Motor neuron (in vitro differentiated cells): ENCODE results near the gene ATP6V1F. TPM values are rescaled to one million over a fixed set of nuclear protein-coding genes. Genes with fewer than 3 reads are reported as not detected.

Experiments used
- ATAC-seq, 8 experiments: fragments of 200-7000 bp; cut with Tn5 transposase; replicated peaks in 6 of 8; 2 replicates each; pipeline ENCODE4 v1.8.0; 2021; ENCODE audit warnings: mild to moderate bottlenecking in 8 of 8, moderate library complexity in 8 of 8
- H3K27ac ChIP-seq, 2 donors: fragments of 250-450 bp; sonication (Bioruptor Pico); 2 replicates each; pipeline ENCODE4 v1.9.0; 2021; ENCODE audit warnings: antibody characterized with exemption in 2 of 2, mild to moderate bottlenecking in 2 of 2, moderate library complexity in 1 of 2
- H3K4me1 ChIP-seq, 2 donors: fragments of 250-450 bp; sonication (Bioruptor Pico); replicated peaks in 1 of 2; 2 replicates each; pipeline ENCODE4 v1.6.1; 2021; ENCODE audit warnings: antibody characterized with exemption in 2 of 2, mild to moderate bottlenecking in 2 of 2, moderate library complexity in 1 of 2
- H3K4me3 ChIP-seq, 5 donors: fragments of 250-450 bp; sonication (Bioruptor Pico); 2 replicates each; pipeline ENCODE4 v1.9.0; 2021; ENCODE audit warnings: antibody characterized with exemption in 5 of 5, mild to moderate bottlenecking in 5 of 5, moderate library complexity in 4 of 5
- WGBS, 10 experiments: fragments of 450-650 bp; shearing (Covaris generic); methylation state at CpG; one replicate each; pipeline ENCODE4 v1.0.0; 2022; 5-methylcytosine and 5-hydroxymethylcytosine counted together
- in situ Hi-C, 9 experiments: fragments of 400-800 bp; cut with MboI; loops; one replicate each; pipeline ENCODE4 v1.15.0; 2021; ENCODE audit warnings: low sequenced_read_pairs in 9 of 9, low pct_unique_long_range_greater_than_20kb in 2 of 9; ENCODE audit not compliant: unreplicated experiment in 9 of 9
- total RNA-seq, 8 experiments: library from RNA; unstranded; fragments of 300-600 nt; gene quantifications; 2 replicates each; pipeline versions ENCODE4 v1.2.3 to v1.2.4, GENCODE V29; 2022

ATP6V1F gene
- total RNA-seq, 8 experiments from 2014 or later, result 145 to 455 (median 235) TPM

DNA sequence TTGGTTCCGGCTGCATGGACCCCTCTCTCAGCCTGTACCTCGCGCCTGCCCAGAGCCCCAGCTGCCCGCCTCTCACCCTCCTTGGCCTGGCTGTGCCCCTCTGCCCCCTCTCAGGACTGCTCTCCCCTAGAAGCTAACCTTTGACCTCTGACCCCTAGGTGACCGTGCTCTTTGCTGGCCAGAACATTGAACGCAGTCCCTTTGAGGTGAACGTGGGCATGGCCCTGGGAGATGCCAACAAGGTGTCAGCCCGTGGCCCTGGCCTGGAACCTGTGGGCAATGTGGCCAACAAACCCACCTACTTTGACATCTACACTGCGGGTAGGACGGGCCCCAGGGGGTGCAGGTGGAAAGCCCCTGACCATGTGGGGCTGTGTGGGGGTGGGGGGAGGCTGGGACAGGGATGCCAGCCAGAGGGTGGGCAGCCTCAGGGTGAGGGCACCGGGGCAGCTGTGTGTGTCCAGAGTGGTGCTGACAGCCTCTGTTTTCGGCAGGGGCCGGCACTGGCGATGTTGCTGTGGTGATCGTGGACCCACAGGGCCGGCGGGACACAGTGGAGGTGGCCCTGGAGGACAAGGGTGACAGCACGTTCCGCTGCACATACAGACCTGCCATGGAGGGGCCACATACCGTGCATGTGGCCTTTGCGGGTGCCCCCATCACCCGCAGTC lies 24.4 kb upstream of the ATP6V1F start:
- WGBS, 10 experiments, result 88 to 100% (median 100%) methylated on average over 1 to 5 of the region's 22 CpGs; no CpG with 5 or more reads in 6 of the 10 experiments
- ATAC-seq, result no peak
- no peak overlapping the region for H3K4me3 ChIP-seq
- no peak overlapping the region for H3K27ac ChIP-seq
- in situ Hi-C loops, result no loop called here
- H3K4me1 ChIP-seq, result peaks cover 9 to 10% of the 10 kb centered on the region in 2 donors

DNA sequence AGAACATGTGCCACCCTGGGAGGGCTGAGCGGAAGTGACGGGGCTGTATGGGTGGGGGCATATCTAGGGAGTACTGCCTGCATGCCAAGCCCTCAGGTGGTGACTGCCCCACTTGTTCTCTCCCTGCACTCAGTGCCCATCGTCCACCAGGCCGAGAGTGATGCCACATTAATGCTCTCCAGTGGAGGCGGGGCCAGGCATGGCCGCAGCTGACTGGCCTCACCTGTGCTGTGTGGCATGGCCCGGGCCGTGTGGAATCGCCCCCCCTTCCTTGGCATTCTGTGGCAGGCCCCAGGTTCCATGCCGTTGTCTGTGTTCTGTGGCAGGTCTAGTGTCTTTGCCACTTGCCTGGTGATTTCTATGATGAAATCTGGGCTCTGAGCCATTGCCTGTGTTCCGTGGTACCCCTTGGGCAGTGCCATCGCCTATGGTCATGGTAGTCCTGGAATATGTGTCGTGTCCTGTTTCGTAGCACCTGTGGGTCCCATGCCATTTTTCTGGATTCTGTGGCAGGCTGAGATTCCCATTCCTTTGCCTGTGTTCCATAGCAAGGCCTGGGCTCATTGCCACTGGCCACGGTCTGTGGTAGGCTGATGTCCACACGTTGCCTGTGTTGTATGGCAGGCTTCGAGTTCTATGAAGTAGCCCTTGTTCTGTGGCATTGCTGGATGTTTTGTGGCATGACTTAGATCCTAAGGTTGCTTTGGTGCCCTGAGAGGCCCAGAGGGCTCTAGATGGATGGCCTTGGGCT lies 23.5 kb upstream of the ATP6V1F start:
- in situ Hi-C loops, result no loop called here
- Histone ChIP-seq H3K4me1 (peaks cover under 1% of the 10 kb centered on the region in 2 donors), H3K4me3 (no peak overlapping the region), H3K27ac (no peak overlapping the region)
- ATAC-seq, result no peak
- 75 to 100% (median 93%) methylated on average over 4 to 9 of the region's 17 CpGs; no CpG with 5 or more reads in 5 of the 10 experiments for WGBS, 10 experiments

DNA sequence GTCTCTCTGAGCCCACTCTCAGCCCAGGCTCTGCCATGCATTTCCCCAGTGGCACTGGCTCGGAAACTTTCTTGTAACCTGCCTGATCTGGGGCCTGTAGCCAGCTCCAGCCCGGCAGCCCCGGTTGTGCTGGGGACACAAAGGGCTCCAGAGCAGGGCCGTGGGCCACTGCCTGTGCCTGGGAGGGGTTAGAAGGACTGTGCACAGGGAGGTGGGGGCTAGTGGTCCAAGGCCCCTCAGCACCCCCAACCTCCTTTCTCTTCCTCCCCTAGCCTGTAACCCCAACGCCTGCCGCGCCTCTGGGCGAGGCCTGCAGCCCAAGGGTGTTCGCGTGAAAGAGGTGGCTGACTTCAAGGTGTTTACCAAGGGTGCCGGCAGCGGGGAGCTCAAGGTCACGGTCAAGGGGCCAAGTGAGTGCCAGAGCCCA lies 22.9 kb upstream of the ATP6V1F start:
- ATAC-seq, result no peak

DNA sequence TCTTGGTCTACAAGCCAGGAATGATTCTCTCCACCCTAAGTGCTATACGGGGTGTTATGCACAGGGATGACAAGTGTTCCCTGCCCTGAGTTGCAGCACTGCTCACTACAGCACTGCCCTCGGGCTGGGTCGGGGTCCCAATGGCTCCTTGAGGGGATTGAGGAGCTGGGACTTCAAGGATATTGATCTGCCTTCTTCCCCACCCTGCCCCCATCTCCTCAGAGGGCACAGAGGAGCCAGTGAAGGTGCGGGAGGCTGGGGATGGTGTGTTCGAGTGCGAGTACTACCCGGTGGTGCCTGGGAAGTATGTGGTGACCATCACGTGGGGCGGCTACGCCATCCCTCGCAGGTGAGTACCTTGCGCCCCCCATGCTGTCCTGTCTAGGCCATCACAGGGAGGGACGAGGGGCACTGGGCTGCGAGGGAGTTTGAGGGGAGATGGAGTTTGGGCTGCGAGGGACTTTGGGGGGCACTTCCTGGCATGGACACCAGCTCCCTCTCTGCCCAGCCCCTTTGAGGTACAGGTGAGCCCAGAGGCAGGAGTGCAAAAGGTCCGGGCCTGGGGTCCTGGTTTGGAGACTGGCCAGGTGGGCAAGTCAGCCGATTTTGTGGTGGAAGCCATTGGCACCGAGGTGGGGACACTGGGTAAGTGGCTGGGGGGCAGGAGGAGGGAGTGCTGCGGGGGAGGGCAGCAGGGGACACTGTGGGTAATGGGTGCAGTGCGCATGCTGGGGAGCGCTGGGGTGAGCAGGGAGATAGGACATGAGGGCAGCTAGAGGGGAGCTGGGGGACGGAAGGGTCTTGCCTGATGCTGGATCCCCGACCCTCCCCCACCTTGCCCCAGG lies 22.1 kb upstream of the ATP6V1F start:
- 40 to 93% (median 90%) methylated on average over 1 to 3 of the region's 23 CpGs; no CpG with 5 or more reads in 7 of the 10 experiments for WGBS, 10 experiments
- no peak for ATAC-seq
- Histone ChIP-seq H3K4me1 (no peaks in the 10 kb centered on the region), H3K4me3 (no peak overlapping the region), H3K27ac (no peak overlapping the region)
- in situ Hi-C loops, result no loop called here

More for the DNA sequence above, 22.9 kb upstream of the ATP6V1F start:
- in situ Hi-C loops, result no loop called here
- Histone ChIP-seq H3K4me3 (no peak overlapping the region), H3K4me1 (no peaks in the 10 kb centered on the region), H3K27ac (no peak overlapping the region)
- 80 to 95% (median 90%) methylated on average over 1 to 4 of the region's 13 CpGs; no CpG with 5 or more reads in 6 of the 10 experiments for WGBS, 10 experiments

DNA sequence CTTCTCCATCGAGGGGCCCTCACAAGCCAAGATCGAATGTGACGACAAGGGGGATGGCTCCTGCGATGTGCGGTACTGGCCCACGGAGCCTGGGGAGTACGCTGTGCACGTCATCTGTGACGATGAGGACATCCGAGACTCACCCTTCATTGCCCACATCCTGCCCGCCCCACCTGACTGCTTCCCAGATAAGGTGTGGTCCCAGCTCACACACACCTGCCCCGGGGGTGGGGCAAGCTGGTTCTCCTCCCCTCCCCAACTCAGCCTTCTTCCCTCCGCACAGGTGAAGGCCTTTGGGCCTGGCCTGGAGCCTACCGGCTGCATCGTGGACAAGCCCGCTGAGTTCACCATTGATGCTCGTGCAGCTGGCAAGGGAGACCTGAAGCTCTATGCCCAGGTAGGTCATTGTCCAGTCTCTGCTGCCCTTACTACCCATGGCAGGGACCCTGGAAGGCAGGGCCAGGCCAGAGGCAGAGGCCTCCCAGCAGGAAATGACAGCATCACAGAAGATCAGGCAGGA lies 21.4 kb upstream of the ATP6V1F start:
- ATAC-seq, result no peak
- no peak overlapping the region for H3K27ac ChIP-seq
- H3K4me1 ChIP-seq, result no peaks in the 10 kb centered on the region
- no peak overlapping the region for H3K4me3 ChIP-seq
- in situ Hi-C loops, result no loop called here
- WGBS, 10 experiments, result 96 to 100% (median 100%) methylated on average over 1 to 4 of the region's 17 CpGs; no CpG with 5 or more reads in 6 of the 10 experiments

DNA sequence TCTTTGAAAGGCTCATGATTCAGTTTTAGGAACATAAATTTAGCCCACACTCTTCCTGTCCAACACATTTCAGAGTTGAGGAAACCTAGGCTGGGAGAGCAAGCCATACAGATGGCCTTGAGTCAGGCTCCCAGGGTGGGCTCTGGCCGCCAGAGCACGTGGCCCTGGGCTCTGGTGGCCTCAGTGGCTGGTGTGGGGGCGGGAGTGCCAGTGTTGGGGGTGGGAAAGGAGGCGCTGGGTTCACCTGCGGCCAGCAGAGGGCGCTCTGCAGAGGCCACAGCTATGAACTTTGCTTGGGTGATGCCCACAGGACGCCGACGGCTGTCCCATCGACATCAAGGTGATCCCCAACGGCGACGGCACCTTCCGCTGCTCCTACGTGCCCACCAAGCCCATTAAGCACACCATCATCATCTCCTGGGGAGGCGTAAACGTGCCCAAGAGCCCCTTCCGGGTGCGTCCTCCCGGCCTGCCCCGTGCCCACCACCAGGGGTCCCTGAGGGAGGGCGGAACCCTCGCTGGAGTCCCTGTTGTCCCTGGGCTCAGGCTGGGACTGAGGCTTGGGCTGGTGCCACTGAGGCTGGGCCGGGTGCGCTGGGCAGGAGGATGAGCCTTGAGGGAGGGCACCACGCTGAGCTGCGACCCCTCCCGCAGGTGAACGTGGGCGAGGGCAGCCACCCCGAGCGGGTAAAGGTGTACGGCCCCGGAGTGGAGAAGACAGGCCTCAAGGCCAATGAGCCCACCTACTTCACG lies 20.6 kb upstream of the ATP6V1F start:
- H3K4me3 ChIP-seq, result no peak overlapping the region
- 26 to 90% (median 81%) methylated on average over 2 to 10 of the region's 35 CpGs; no CpG with 5 or more reads in 7 of the 10 experiments for WGBS, 10 experiments

DNA sequence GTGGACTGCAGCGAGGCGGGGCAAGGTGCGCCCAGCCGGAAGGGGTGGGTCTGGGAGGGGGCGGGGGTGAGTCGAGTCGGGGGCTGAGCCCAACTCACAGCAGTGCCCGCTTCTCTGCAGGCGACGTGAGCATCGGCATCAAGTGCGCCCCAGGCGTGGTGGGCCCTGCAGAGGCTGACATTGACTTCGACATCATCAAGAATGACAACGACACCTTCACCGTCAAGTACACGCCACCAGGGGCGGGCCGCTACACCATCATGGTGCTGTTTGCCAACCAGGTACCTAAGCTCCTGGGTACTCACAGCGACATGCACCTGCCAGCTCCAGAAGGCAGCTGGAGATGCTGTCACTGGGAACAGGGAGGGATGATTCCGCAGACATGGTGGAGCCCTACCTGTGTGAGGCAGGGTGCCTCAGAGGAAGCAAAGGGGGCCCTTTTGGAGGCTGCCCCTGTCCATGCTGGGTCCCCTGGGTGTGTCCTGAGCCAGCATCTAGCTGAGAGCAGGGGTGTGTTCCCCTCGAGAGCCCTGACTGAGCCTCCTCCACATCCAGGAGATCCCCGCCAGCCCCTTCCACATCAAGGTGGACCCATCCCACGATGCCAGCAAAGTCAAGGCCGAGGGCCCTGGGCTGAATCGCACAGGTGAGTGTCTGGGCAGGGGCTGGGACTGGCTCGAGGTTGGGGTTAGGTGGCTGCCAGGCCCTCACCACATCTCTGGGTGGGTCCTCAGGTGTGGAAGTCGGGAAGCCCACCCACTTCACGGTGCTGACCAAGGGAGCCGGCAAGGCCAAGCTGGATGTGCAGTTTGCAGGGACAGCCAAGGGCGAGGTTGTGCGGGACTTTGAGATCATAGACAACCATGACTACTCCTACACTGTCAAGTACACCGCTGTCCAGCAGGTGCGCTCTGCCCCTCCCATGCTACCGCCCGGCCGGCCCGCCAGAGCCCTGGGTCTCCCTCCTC lies 19.7 kb upstream of the ATP6V1F start:
- H3K4me3 ChIP-seq, result no peak overlapping the region
- 83 to 100% (median 100%) methylated on average over 1 to 7 of the region's 38 CpGs; no CpG with 5 or more reads in 3 of the 10 experiments for WGBS, 10 experiments
- H3K27ac ChIP-seq, result no peak overlapping the region
- no peaks in the 10 kb centered on the region for H3K4me1 ChIP-seq
- in situ Hi-C loops, result no loop called here
- peak in 3 of 8 experiments; percentile 1 for ATAC-seq

More for the DNA sequence above, 20.6 kb upstream of the ATP6V1F start:
- Histone ChIP-seq H3K27ac (no peak overlapping the region), H3K4me1 (no peaks in the 10 kb centered on the region)
- in situ Hi-C loops, result no loop called here
- peak in 7 of 8 experiments; percentile 7 to 86 (median 11) for ATAC-seq

DNA sequence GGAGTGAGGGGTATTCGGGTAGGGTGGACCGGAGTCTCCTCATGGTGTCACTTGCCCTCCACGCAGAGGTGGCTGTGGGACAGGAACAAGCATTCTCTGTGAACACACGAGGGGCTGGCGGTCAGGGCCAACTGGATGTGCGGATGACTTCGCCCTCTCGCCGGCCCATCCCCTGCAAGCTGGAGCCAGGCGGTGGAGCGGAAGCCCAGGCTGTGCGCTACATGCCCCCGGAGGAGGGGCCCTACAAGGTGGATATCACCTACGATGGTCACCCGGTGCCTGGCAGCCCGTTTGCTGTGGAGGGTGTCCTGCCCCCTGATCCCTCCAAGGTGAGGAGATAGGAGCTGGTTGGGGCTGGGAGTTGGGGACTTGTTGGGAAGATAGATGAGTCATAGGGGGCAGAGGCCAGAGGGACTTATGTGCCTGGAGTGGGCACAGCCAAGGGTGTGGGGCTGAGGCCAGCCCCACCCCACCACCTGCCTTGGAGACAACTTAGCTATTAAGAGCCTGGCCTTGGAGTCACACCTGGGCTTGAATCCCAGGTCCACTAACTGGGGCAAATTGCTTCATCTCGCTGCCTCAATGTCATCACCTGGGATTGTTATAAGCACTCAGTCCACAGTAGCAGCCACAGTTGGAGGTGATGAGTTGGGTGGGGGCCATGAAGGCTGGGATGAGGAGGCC lies 18.6 kb upstream of the ATP6V1F start:
- no peaks in the 10 kb centered on the region for H3K4me1 ChIP-seq
- no peak overlapping the region for H3K4me3 ChIP-seq
- no peak for ATAC-seq
- in situ Hi-C loops, result no loop called here
- WGBS, 10 experiments, result 84 to 100% (median 100%) methylated on average over 1 to 6 of the region's 17 CpGs; no CpG with 5 or more reads in 7 of the 10 experiments
- H3K27ac ChIP-seq, result no peak overlapping the region

DNA sequence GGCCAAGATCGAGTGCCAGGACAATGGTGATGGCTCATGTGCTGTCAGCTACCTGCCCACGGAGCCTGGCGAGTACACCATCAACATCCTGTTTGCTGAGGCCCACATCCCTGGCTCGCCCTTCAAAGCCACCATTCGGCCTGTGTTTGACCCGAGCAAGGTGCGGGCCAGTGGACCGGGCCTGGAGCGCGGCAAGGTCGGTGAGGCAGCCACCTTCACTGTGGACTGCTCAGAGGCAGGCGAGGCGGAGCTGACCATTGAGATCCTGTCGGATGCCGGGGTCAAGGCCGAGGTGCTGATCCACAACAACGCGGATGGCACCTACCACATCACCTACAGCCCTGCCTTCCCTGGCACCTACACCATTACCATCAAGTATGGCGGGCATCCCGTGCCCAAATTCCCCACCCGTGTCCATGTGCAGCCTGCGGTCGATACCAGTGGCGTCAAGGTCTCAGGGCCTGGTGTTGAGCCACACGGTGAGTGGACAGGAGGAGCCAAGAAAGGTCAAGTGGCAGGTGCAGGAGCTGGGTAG lies 17.8 kb upstream of the ATP6V1F start:
- no peaks in the 10 kb centered on the region for H3K4me1 ChIP-seq
- no peak overlapping the region for H3K27ac ChIP-seq
- ATAC-seq, result no peak
- in situ Hi-C loops, result no loop called here
- no peak overlapping the region for H3K4me3 ChIP-seq
- WGBS, 10 experiments, result 93 to 100% (median 100%) methylated on average over 1 to 5 of the region's 25 CpGs; no CpG with 5 or more reads in 7 of the 10 experiments

DNA sequence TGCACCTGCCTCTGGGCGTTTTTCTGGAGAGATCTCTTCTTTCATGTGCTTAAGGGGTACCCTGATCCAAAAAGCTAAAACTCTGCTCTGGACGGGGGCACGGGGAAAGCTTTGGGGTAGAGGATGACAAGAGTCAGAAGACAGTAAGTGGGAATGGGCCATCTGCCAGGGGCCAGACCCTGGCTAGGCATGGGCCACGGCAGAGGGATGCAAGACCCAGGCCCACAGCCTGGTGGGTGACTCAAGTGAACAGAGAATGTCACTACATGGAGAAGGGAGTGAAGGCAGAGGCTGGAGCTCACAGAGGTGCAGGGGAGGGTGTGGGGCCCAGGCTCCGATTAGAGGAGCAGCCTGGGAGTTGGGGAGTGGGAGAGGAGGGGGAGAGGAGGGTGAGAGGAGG lies 17.2 kb upstream of the ATP6V1F start:
- ATAC-seq, result no peak
- Histone ChIP-seq H3K27ac (no peak overlapping the region), H3K4me1 (no peaks in the 10 kb centered on the region), H3K4me3 (no peak overlapping the region)
- WGBS, 10 experiments, result 57 to 80% methylated on average over 1 to 2 of the region's 5 CpGs; no CpG with 5 or more reads in 8 of the 10 experiments
- in situ Hi-C loops, result no loop called here

DNA sequence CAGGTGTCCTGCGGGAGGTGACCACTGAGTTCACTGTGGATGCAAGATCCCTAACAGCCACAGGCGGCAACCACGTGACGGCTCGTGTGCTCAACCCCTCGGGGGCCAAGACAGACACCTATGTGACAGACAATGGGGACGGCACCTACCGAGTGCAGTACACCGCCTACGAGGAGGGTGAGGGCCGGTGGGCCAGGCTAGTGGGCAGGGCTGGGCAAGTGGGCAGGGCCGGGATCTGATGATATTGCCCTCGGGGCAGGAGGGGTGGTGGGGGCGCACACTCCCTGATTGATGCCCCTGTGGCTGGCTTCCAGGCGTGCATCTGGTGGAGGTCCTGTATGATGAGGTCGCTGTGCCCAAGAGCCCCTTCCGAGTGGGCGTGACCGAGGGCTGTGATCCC lies 16.7 kb upstream of the ATP6V1F start:
- no CpG with 5 or more reads among the region's 19 CpGs for WGBS, 10 experiments

More for the DNA sequence above, 16.7 kb upstream of the ATP6V1F start:
- in situ Hi-C loops, result no loop called here
- H3K27ac ChIP-seq, result no peak overlapping the region
- ATAC-seq, result peak in 3 of 8 experiments; percentile 5 to 10 (median 8)
- no peak overlapping the region for H3K4me3 ChIP-seq
- H3K4me1 ChIP-seq, result no peaks in the 10 kb centered on the region
